Measurements from ENCODE around the gene ADAP1.

Gene ADAP1

GRCh38 chr7:999149-999879 lies 44.8 kb upstream of the ADAP1 start:
- H3K27ac ChIP-seq (replicated peaks): no peak overlapping the region
- H3K4me3 ChIP-seq (replicated peaks; ENCODE audit: insufficient read depth, low read length): no peak overlapping the region
- DNase-seq (ENCODE audit: low read depth in 1 of 2, low spot score in 1 of 2): no peak
- H3K27me3 ChIP-seq (ENCODE audit: insufficient read depth, poor library complexity, severe bottlenecking): no peaks in the 10 kb centered on the region
- TF ChIP-seq, protein P1, sequence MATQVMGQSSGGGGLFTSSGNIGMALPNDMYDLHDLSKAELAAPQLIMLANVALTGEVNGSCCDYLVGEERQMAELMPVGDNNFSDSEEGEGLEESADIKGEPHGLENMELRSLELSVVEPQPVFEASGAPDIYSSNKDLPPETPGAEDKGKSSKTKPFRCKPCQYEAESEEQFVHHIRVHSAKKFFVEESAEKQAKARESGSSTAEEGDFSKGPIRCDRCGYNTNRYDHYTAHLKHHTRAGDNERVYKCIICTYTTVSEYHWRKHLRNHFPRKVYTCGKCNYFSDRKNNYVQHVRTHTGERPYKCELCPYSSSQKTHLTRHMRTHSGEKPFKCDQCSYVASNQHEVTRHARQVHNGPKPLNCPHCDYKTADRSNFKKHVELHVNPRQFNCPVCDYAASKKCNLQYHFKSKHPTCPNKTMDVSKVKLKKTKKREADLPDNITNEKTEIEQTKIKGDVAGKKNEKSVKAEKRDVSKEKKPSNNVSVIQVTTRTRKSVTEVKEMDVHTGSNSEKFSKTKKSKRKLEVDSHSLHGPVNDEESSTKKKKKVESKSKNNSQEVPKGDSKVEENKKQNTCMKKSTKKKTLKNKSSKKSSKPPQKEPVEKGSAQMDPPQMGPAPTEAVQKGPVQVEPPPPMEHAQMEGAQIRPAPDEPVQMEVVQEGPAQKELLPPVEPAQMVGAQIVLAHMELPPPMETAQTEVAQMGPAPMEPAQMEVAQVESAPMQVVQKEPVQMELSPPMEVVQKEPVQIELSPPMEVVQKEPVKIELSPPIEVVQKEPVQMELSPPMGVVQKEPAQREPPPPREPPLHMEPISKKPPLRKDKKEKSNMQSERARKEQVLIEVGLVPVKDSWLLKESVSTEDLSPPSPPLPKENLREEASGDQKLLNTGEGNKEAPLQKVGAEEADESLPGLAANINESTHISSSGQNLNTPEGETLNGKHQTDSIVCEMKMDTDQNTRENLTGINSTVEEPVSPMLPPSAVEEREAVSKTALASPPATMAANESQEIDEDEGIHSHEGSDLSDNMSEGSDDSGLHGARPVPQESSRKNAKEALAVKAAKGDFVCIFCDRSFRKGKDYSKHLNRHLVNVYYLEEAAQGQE (IDR thresholded peaks at IDR 0.05; ENCODE audit: insufficient replicate concordance, low read depth): no peak
- TF ChIP-seq CTCF (IDR thresholded peaks at IDR 0.05; ENCODE audit: insufficient read depth, low read length) (no peak), SPI1 (IDR thresholded peaks at IDR 0.05; ENCODE audit: borderline replicate concordance, low read depth) (no peak), POLR2AphosphoS5 (IDR thresholded peaks at IDR 0.05; ENCODE audit: low read depth) (no peak), GABPA (IDR thresholded peaks at IDR 0.05; ENCODE audit: low read depth) (no peak)

DNA sequence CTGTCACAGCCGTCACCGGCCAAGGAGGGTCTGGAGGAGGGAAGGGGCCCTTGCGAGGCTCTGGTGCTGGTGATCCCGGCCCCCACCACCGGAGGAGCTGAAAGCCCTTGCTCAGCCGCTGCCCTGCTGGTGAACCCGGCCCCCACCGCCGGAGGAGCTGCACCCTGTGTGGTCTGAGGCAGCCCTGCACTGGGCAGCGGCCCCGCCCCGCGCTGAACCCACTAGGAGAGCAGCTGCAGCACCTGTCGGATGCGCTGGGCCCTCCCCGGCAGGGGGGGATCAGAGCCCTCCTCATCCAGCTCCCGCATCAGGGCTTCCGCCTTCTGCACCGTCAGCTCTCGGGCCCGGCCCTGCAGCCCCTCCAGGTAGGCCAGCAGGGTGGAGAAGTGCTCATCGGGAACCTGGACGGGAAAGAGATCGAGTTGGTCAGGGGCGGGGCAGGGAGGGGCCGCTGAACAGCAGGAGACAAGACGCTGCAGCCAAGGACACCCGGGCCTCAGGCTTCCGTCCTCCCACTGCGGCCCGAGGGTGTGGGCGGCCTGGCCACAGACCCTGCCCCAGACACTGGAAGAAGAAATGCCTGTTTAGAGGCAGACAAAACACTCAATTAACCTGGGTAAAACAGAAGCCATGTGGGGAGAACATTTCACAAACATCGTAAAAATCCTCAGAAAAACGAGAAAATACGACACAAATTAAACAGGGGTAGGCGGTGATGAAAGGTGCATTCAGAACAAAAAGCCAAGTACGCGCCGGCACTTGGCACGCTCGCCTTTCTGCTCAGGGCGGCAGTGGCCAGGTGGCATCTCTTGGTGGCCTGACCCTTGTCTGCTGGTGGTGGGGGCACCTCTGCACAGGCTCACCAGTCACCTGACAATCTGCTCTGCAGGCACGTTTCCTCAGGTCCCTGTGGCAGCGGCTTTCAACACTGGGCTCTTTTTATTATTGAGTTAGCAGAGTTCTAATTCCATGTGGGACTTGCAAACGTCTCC lies 43.2 kb upstream of the ADAP1 start:
- DNase-seq (ENCODE audit: low read depth in 1 of 2, low spot score in 1 of 2): no peak
- Histone ChIP-seq H3K27me3 (ENCODE audit: insufficient read depth, poor library complexity, severe bottlenecking) (no peaks in the 10 kb centered on the region), H3K27ac (replicated peaks) (no peak overlapping the region), H3K4me3 (replicated peaks; ENCODE audit: insufficient read depth, low read length) (no peak overlapping the region)
- TF ChIP-seq, protein P1 (IDR thresholded peaks at IDR 0.05; ENCODE audit: insufficient replicate concordance, low read depth): no peak
- no peak for TF ChIP-seq CTCF (IDR thresholded peaks at IDR 0.05; ENCODE audit: insufficient read depth, low read length)
- TF ChIP-seq SPI1 (IDR thresholded peaks at IDR 0.05; ENCODE audit: borderline replicate concordance, low read depth): no peak
- no peak for TF ChIP-seq GABPA (IDR thresholded peaks at IDR 0.05; ENCODE audit: low read depth)
- TF ChIP-seq POLR2AphosphoS5 (IDR thresholded peaks at IDR 0.05; ENCODE audit: low read depth): no peak

DNA sequence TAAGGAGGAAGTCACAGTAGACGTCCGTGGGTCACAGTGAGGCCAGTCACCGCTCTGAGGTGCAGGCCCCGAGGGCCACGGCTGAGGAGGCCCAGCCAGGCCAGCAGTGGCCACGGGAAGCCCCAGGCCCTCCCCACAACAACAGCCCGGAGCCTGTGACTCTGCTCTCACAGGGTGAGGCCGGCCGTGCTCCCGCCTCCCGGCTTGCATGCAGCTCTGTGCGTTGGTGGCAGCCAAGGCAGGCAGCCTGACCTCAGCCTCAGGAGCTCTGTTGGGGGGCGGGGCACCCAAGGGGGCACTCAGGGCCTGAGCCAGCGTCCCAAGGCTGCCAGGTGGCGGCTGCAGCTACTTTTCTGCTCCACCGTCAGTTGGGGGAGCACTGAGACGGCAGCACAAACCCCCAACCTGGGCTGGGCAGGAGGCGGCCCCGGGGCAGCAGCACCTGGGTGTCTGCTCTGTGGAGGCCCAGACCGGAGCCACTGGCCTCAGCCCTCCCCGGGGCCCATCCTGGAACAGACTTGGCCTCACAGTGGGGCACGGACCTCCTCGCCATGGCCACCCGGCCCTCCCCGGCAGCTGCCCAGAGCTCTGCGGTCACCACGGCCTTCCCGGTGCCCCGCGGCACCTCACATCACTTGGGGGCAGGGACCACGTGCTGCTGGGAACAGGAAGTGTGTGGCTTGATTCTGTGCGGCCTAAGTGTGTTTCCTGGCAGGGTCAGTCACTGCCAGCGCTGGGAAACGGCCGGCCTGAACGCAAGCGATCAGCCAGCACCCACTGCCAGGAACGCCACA lies 41.8 kb upstream of the ADAP1 start:
- Histone ChIP-seq H3K27me3 (ENCODE audit: insufficient read depth, poor library complexity, severe bottlenecking) (no peaks in the 10 kb centered on the region), H3K27ac (replicated peaks) (no peak overlapping the region), H3K4me3 (replicated peaks; ENCODE audit: insufficient read depth, low read length) (no peak overlapping the region)
- TF ChIP-seq GABPA (IDR thresholded peaks at IDR 0.05; ENCODE audit: low read depth) (no peak), CTCF (IDR thresholded peaks at IDR 0.05; ENCODE audit: insufficient read depth, low read length) (no peak), SPI1 (IDR thresholded peaks at IDR 0.05; ENCODE audit: borderline replicate concordance, low read depth) (no peak), POLR2AphosphoS5 (IDR thresholded peaks at IDR 0.05; ENCODE audit: low read depth) (no peak)
- TF ChIP-seq, protein P1 (IDR thresholded peaks at IDR 0.05; ENCODE audit: insufficient replicate concordance, low read depth): no peak
- no peak for DNase-seq (ENCODE audit: low read depth in 1 of 2, low spot score in 1 of 2)
